HG02884 (cell line): ENCODE results near the gene HSPA6.
A peak's percentile ranks its signal among the peaks of the same experiment; 100 is the strongest.
"Not testable (repeated sequence)": the region's sequence is repeated elsewhere in the genome, so short reads cannot be mapped to it uniquely, and the experiment has no call there.

ENCODE experiments used
- ATAC-seq: cut with Tn5 transposase; IDR thresholded peaks from one replicate; pipeline ENCODE4 v1.9.1; 2021; ENCODE audit warnings: mild to moderate bottlenecking, moderate library complexity; ENCODE audit not compliant: unreplicated experiment

The HSPA6 gene

DNA sequence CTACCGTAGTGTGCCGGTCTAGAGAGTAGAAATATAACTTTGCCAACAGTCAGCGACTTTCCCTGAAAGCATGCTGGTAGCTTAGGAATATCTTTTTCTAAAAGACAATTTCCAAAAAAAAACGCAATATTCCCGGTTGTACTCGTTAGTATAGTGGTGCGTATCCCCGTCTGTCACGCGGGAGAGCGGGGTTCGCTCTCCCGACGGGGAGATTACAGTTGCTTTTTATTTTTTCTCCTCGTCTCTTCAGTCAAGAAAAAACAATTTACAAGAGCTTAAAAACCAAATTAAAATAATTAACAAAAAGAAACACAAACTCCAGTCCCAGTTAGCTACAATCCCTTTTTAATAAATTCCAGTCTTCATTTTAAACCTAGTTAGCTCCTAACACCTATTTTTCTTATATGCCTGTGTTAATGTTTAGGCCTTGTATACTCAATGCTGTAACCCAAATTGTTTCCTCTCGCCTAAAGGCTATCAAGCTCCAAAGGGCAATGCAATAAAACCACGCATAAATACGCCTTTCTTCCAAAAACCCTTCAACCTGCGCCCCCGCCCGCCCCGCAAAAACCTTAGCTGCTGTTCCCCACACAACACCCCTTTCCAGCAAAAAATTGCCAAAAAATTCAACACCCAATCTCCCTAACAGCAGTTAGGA, 7.8 kb downstream of the HSPA6 start:
- ATAC-seq: no peak

DNA sequence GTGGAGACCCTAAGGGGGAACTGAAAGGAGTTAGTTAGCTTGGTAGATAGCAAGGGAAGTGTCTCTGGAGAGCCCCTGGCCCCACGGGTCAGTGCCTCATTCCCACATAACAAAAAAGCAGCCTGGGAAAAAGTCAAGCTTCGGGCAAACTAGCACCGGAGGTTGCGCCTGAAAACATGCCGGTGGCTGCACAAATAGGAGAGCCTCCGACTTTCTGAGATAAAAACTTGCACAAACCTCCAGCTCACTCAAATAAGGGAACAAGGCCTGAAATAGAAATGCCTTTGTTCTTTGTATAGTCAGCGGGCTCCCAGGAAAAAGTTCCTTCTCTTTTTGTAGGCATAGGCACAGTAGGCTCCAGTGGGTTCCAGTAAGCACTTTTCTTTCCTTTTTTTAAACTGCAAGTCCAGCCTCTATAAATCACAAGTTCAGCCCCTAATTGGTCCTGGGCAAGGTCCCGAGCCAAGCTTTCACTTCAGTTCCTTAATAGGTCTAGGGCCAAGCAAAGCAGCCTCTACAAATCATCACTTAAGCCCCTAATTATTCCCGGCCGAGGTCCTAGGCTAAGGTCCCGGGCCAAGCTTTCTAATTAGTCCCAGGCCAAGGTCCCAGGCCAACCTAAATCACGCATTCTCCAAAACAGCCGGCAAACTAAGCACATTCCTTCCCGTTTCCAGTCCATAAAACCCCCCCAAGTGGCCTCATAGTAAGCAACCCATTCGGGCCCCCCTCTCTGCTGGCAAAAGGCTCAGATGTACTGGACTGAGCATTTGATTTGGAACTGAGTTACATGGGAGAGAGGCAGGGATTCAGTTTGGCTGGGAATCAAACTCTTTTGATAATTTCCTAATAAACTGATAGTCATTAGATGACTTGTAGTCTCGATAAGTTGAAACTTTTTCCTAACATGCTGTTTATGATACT, 8.6 kb downstream of the HSPA6 start:
- not testable (repeated sequence) for ATAC-seq

DNA sequence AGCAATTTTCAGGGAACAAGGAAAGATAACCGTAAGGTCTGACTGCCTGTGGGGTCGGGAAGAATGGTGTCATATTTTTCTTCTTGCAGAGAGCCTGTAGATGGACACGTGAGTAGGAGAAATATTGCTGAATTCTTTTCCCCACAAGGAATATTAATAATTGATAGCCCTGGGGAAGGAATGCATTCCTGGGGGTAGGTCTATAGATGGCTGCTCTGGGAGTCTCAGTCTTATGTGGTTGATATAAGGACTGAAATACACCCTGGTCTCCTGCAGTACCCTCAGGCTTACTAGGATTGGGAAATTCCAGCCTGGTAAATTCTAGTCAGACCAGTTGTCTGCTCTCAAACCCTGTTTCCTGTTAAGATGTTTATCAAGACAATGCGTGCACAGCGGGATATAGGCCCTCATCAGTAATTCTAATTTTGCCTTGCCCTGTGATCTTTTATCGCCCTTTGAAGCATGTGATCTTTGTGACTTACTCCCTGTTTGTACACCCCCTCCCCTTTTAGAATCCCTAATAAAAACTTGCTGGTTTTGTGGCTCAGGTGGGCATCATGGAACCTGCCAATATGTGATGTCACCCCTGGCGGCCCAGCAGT, 12.8 kb downstream of the HSPA6 start:
- not testable (repeated sequence) for ATAC-seq

GRCh38 chr1:161538925-161539479, 14.7 kb downstream of the HSPA6 start:
- ATAC-seq: not testable (repeated sequence)

DNA sequence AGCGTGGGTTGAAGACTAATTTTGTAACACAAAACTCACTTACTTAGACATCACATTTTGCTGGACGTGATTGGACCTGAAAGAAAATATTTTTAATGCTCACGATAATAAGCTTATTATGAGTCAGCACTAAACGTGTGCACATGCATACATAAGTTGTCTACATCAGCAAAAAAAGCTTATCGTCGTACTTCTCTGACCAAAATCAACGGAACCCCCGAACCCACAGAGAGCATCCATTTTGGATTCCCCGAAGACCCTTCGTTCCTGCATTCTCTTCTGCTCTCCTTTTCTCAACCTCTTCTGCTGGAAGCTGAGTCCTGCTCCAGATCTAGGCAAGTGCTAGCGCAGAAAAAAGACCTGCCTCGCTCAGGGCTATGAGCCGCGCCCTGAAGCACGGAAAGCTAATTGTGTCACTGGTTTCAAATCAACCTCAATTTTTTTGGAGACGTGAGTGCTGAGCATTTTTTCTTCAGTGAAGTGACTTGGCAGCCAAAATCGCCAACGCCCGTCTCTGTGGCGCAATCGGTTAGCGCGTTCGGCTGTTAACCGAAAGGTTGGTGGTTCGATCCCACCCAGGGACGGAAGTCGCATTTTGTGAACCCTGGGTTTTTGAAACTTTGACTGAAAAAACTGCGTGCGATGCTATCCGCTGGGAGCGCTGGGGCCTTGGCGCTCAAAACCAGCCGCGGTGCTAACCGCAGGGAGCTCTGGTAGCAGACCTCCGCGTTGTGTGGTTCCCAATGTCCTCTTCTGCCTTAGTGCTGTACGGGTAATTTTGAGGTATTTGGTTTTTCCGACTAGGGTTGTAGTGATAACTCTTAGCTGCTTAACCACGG, 15.6 kb downstream of the HSPA6 start:
- ATAC-seq: peak; percentile 59

GRCh38 chr1:161540570-161540960, 16.2 kb downstream of the HSPA6 start:
- ATAC-seq: peak; percentile 9

DNA sequence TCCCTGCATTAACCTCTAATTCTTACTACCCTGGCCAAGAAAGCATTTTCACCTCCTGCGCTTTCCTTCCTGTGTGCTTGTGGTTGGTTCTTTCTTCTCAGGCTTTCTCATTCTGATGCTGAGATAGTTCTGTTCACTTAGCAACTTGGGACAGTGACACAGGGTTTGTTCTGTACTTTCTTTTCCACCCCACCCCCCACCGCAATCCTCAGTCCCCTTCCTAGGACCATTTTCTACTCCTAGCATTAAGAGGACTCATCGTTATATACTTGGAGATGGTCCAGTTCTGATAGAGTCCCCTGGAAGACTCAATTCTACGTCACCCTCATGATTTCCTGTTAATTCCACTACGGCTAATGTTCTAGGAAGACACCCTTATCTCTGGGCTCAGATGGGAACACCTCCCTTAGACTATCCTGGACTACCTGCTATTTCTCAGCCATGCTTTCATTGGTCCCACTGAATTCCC, 17.8 kb downstream of the HSPA6 start:
- ATAC-seq: peak; percentile 52

GRCh38 chr1:161543125-161543524, 18.8 kb downstream of the HSPA6 start:
- not testable (repeated sequence) for ATAC-seq

GRCh38 chr1:161545005-161545731, 20.8 kb downstream of the HSPA6 start:
- not testable (repeated sequence) for ATAC-seq

DNA sequence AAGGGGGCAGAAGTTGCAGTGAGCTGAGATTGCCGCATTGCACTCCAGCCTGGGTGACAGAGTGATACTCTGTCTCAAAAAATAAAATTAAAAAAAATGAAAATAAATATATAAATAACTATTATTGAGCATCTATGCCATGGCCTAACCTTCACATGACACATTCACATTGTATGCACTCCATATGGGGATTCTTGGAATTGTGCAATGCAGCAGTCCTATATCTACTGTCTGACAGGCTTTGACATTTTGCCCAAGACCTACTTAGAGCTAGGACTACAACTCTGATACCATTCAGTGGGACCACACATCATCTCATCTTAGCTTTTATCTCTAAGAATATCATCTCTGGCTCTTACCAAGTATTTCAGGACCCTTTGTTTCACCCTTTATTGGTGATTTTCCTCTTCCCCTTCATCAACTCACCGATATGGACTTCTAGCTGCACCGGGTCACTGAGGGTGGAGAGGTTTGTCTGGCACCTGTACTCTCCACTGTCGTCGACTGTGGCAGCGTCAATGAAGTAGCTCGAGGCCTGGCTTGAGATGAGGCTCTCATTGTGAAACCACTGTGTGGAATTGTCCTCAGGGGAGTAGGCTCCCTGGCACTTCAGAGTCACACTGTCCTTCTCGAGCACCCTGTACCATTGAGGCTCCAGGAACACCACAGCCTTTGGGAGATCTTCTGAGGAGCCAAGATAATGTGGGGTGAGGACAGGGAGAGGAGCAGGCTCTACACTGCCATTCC, 23.8 kb downstream of the HSPA6 start:
- not testable (repeated sequence) for ATAC-seq

DNA sequence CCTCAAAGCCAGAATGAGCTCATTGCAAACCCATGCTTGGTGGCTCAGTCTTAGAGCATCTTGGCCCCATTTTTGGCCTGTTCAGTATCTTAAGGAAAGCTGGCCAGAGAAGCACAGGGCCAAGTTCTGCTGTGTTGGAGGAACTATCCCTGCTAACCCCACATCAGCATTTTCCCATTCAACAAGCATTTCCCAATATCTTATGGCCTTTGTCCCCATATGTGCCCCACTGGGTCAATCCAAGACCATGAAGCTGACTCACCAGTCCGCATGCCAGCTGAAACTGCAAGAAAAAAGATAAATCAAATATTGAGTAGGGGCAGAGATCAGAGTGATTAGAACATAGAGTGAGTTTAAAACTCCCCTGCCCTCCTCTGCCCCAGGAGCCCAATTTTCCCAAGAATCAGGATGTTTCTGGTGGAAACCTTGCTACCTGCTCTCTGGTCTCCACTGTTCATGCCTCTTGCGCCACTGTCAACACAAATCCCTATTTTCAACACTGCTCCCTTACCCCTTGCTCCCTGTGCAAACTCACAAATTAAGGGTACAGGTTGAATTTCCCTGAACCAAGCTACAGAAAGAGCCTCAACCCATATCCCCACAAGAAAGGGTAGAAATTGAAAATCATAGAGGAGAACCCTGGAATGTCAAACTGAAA, 24.5 kb downstream of the HSPA6 start:
- not testable (repeated sequence) for ATAC-seq

DNA sequence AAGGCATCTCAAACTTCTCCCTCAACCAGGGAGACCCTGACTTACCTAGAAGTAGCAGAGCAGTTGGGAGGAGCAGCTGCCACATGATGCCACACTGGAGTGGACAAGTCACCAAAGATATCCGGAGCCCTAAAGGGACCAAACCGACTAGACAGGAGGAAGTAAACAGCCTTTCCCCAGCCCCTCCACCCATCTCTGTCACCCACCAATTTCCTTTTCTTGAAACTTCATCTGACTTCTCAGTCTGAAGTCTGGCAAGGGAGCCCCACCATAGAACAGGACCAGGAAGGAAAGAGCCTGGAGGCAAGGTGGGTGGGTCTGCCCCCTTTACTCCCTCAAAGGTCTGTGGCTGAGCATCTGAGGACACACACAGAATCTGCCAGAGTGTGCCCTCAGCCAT, 25.3 kb downstream of the HSPA6 start, which contains the start of gene FCGR3A:
Gene FCGR3A, minus strand, starts transcription at position 167 of the 400 bp plus-strand sequence. Its CDS starts 82 bp downstream, at position 85.
- no peak for ATAC-seq

DNA sequence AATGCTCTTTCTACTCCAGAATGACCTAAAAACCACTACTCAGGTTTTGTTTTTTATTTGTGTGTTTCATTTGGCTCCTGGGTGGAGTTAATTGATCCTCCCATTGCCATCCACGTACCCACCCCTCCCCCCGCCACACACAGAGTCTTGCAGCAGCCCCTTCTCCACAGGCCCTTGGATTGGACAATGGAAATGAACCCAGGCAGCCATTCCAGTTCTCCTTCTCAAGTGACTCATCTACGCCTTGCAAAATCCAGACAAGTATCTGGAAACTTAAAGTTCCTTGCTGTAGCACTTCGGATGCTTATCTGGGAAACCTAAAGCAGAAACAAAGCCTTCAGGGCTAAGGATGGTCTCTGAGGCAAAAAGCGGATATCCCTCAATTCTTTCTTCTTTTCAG, 26.6 kb downstream of the HSPA6 start:
- ATAC-seq: not testable (repeated sequence)

DNA sequence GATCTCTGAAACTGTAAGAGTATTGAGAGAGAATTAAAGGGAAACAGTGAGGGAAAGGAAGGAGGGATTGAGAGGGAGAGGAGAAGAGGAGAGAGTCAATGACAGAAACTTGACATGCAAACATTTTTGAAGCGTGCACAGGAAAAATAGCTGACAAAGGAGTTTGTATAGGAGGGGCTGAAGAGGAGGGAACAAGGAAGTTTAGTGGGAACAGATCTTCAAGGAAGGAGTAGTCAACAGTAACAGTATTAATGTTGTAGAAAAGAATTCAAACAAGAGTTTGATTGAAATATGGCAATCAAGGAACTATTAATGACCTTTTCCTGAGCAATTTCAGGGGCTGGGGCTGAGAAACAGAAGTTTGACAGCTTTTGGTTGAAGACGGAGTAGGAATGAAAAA, 29.3 kb downstream of the HSPA6 start:
- ATAC-seq: not testable (repeated sequence)

- not testable (repeated sequence) for ATAC-seq
These were observed 30.0 kb downstream of the HSPA6 start for GRCh38 chr1:161554340-161554739.

DNA sequence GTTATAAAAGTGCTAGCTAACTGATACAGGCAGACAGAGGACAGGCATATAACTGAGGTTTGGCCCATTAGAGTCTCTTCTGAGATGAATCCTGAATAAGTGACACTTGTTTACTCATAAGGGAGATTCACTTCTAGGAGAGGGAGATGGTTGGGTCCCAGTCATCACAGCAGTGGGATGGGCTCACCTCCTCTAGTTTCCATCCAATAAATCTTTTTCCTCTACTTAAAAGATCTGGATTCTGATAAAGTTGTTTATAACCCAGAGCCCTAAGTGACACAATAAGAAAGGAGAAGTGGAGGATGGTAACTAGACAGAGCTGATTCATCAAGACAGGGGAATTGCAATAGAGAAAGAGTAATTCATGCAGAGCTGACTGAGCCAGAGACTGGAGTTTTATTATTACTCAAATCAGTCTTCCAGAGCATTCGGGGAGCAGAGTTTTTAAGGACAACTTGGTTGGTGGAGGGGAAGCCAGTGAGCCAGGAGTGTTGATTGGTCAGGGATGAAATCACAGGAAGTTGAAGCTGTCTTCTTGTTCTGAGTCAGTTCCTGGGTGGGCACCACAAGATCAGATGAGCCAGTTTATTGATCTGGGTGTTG, 30.6 kb downstream of the HSPA6 start:
- ATAC-seq: peak; percentile 54

DNA sequence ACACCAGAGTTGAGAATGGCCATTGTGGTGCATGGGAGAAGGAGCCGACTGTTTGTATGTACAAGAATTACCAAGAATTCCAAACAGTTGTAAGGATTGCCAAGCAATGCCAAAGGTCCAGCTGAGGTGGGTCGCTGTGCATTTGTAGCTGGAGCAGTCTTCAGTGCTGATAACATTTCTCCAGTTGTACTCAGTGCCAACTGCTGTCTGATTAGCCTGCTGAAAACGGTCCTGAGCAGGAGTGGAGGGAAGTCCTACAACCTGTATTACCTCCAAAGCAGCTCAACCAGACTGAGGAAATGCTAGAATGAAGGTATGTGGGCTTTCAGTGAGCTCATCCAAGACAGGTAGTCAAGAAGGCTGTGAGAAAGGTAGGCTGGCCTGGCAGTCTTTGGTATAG, 31.8 kb downstream of the HSPA6 start:
- not testable (repeated sequence) for ATAC-seq

DNA sequence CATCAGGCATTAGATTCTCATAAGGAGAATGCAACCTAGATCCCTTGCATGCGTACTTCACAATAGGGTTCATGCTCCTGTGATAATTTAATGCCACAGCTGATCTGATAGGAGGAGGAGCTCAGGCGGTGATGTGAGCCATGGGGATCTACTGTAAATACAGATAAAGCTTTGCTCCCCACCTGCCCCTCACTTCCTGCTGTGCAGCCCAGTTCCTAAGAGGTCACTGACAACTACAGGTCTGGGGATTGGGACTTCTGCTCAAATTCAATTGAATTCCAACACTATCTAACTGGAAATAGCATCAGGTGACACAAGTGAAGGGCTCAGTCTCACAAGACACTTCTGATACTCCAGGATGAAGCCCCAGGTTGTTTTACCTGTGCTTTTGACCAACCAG, 32.6 kb downstream of the HSPA6 start:
- not testable (repeated sequence) for ATAC-seq
